NCI-H2196 treated with DMSO at 0.1 percent for 48 hours (cell line): ENCODE results near the gene RANBP10.

Experiments
- DNase-seq: peaks from one replicate; lab custom pipeline; 2025; ENCODE audit not compliant: unreplicated experiment; lab: John Stamatoyannopoulos, UW

The RANBP10 gene

DNA sequence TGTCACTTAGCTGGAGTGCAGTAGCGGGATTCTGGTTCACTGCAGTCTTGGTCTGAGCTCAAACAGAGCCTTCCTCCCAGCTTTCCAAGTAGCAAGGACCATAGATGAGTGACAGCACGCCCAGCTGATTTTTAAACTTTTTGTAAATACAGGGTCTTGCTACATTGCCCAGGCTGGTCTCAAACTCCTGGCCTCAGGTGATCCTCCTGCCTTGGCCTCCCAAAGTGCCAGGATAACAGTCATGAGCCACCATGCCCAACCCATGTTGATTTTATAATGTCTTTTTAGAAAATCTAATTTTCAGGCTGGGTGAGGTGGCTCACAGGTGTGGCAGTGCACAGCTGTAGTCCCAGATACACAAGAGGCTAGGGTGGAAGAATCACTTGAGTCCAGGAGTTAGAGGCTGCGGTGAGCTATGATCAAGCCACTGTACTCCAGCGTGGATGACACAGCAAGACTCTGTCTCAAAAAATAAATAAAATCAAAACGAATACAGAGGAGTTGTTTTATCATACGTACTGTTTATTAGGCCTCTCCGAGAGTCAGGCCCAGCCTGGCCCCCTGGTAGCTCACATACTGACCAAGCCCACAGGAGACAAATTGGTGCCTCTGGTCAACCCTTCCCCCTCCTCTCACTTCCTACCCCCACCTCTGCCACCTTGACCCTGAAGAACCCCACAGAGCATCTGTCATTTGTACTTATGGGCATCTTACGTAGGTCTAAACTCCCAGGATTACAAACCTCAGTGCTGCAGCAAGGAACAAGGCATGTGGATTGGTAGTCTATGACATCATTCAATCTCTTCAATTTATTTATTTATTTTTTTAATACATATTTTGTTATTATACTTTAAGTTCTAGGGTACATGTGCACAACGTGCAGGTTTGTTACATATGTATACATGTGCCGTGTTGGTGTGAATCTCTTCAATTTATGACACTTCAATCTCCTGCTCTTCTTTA is 126.1 kb downstream of the RANBP10 start:
- no peak for DNase-seq

- DNase-seq, result no peak
Observed at GRCh38 chr16:67678354-67679023, 127.9 kb downstream of the RANBP10 start.

- DNase-seq, result no peak
Observed at GRCh38 chr16:67677712-67678111, 128.6 kb downstream of the RANBP10 start.

- DNase-seq, result no peak
Observed at GRCh38 chr16:67676939-67677338, 129.4 kb downstream of the RANBP10 start.

GRCh38 chr16:67676516-67676915 is 129.8 kb downstream of the RANBP10 start:
- DNase-seq, result no peak

GRCh38 chr16:67675999-67676398 is 130.4 kb downstream of the RANBP10 start:
- DNase-seq, result no peak

- DNase-seq, result no peak
Observed at GRCh38 chr16:67675579-67675935, 130.8 kb downstream of the RANBP10 start.

GRCh38 chr16:67674851-67675578 is 131.3 kb downstream of the RANBP10 start:
- no peak for DNase-seq

DNA sequence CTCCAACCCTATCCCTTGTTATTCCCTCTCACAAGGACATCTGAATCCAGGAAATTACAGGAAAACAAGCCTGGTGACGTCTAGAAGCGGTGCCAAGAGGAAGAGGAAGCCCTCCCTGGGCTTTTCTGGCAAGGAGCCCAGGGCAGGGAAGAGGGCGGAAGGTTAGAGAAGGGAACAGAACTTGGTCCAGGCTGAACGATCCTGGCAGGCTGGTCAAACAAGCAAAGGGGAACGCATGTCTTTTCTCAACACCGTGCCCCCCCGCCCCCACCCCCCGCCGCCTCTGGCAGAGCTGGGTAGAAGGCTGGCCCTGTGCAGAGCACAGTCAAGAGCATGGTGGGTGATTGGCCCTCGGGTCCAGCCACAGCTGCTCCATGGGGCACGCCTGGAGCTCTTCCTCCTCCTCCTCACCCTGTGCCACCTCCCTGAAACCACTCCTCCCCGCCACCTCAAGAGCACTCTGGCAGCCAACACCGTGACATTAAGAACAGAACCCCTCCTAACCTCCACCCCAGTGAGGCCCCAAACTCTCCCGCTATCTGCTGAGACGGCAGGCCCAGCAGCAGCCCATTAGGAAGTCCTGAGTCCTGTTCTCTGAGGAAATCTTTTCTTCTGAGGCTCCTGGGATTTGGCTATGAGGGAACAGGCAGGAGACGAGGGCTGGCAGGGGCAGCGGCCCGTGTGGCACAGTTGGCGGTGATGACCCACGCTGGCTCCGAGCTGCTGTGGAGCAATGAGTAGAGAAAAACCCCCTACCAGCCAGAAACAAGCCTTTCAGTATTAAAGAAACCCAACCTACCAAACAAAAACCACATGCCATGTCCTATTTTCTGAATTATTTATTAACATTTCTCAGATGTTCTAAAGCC is 132.4 kb downstream of the RANBP10 start:
- DNase-seq, result peak; percentile 8
